HepG2 (cell line): ENCODE results near the gene TUBA4B. TPM values are rescaled to one million over a fixed set of nuclear protein-coding genes. Genes with fewer than 3 reads are reported as not detected.

ENCODE experiments used
- ATAC-seq: fragments of 200-7000 bp; cut with Tn5 transposase; 3 replicates; pipeline ENCODE4 v1.9.1; 2020; ENCODE audit warnings: mild to moderate bottlenecking, moderate library complexity
- BruUV-seq: library from RNA; stranded (reverse); fragments of 400-500 nt; replicated peaks from 2 replicates; lab custom pipeline; 2021; lab: Mats Ljungman, UMichigan
- CTCF ChIA-PET: fragments of 300-600 bp; formaldehyde crosslinking; extraction: SDS; loops from one replicate; lab custom pipeline; 2021; ENCODE audit warnings: low total read pairs, inconsistent platforms, low intra/inter-chr PET ratio; lab: Yijun Ruan, JAX
- POLR2A ChIA-PET: fragments of 350-600 bp; sonication (Branson Sonifier 250); formaldehyde crosslinking; loops from one replicate; lab custom pipeline; 2020; ENCODE audit warnings: antibody characterized with exemption, inconsistent platforms; lab: Yijun Ruan, JAX
- DNase-seq: peaks from one replicate; pipeline ENCODE4 v3.0.0-alpha.2; 2015; ENCODE audit warnings: low spot score
- FAIRE-seq: peaks from 3 replicates; lab custom pipeline; 2011; peaks lifted over from hg19 to GRCh38; lab: Jason Lieb, UNC
- H2AFZ ChIP-seq: one replicate; pipeline ENCODE4 v1.6.1; 2011; ENCODE audit warnings: low read length, inconsistent platforms
- H3K27ac ChIP-seq: fragments of 300-600 bp; 3 replicates; pipeline ENCODE4 v1.8.0; 2011; ENCODE audit warnings: mixed run types, mild to moderate bottlenecking, mixed read lengths, low read length, inconsistent platforms; ENCODE audit not compliant: insufficient read depth; ENCODE audit errors: extremely low read length
- H3K27me3 ChIP-seq, 2 experiments: fragments of 200-600 bp in 1 of 2; 2 replicates in 1 of 2; 3 replicates in 1 of 2; pipeline versions ENCODE4 v1.6.0 to v1.8.0; 2011; ENCODE audit warnings: low read length in 2 of 2, mild to moderate bottlenecking in 2 of 2, moderate library complexity in 2 of 2, inconsistent platforms in 1 of 2; ENCODE audit not compliant: insufficient read depth in 2 of 2, control insufficient read depth in 1 of 2
- H3K36me3 ChIP-seq, 2 experiments: fragments of 200-600 bp in 1 of 2; replicated peaks in 1 of 2; 2 replicates in 1 of 2; 3 replicates in 1 of 2; pipeline versions ENCODE4 v1.5.1 to v1.8.0; 2011; ENCODE audit warnings: low read length in 2 of 2, inconsistent platforms in 1 of 2; ENCODE audit not compliant: insufficient read depth in 2 of 2, control insufficient read depth in 1 of 2
- H3K4me1 ChIP-seq: 2 replicates; pipeline ENCODE4 v1.5.1; 2012; ENCODE audit warnings: low read length, inconsistent platforms; ENCODE audit not compliant: insufficient read depth
- H3K4me2 ChIP-seq: 2 replicates; pipeline ENCODE4 v1.6.0; 2011; ENCODE audit warnings: low read depth, low read length, inconsistent platforms
- H3K4me3 ChIP-seq, 3 experiments: fragments of 200-600 bp in 1 of 3; sonication (generic), shearing (Covaris generic) in 1 of 3; replicated peaks in 1 of 3; 2 replicates each; pipeline ENCODE4 v1.5.1; 2011 to 2016; ENCODE audit warnings: low read length in 3 of 3, inconsistent platforms in 2 of 3, low read depth in 2 of 3, mild to moderate bottlenecking in 2 of 3, control low read depth in 1 of 3, mixed read lengths in 1 of 3; ENCODE audit not compliant: insufficient read depth in 1 of 3
- H3K79me2 ChIP-seq: one replicate; pipeline ENCODE4 v1.6.1; 2011; ENCODE audit warnings: low read length, inconsistent platforms; ENCODE audit not compliant: insufficient read depth
- H3K9ac ChIP-seq: 2 replicates; pipeline ENCODE4 v1.6.0; 2011; ENCODE audit warnings: mild to moderate bottlenecking, low read depth, low read length, inconsistent platforms; ENCODE audit not compliant: insufficient read depth
- H3K9me3 ChIP-seq: 2 replicates; pipeline ENCODE4 v1.5.1; 2012; ENCODE audit warnings: mild to moderate bottlenecking, low read length
- H4K20me1 ChIP-seq: 2 replicates; pipeline ENCODE4 v1.6.0; 2011; ENCODE audit warnings: inconsistent platforms, mild to moderate bottlenecking, low read length, moderate library complexity; ENCODE audit not compliant: insufficient read depth
- CHD2 ChIP-seq: IDR thresholded peaks from 2 replicates; pipeline ENCODE4 v1.6.1; 2011; ENCODE audit warnings: low read depth, low read length, improper control_type of control experiment
- FOSL2 ChIP-seq: sonication (generic); formaldehyde crosslinking; IDR thresholded peaks from 2 replicates; pipeline ENCODE4 v1.4.0; 2020; ENCODE audit warnings: missing genetic modification reagents
- MAZ ChIP-seq, 2 experiments: sonication (generic) in 1 of 2; formaldehyde crosslinking in 1 of 2; IDR thresholded peaks; 2 replicates each; pipeline versions ENCODE4 v1.5.0 to v1.6.1; 2012 to 2020; ENCODE audit warnings: low read depth in 2 of 2, mild to moderate bottlenecking in 2 of 2, borderline replicate concordance in 1 of 2, improper control_type of control experiment in 1 of 2, low read length in 1 of 2, missing genetic modification reagents in 1 of 2, moderate library complexity in 1 of 2
- THYN1 ChIP-seq: sonication (generic); formaldehyde crosslinking; IDR thresholded peaks from 2 replicates; pipeline ENCODE4 v1.8.1; 2023; ENCODE audit warnings: low read depth, mild to moderate bottlenecking, moderate library complexity, missing genetic modification reagents, borderline replicate concordance
- XRCC5 ChIP-seq: fragments of 200-400 bp; formaldehyde crosslinking; optimal IDR thresholded peaks from 2 replicates; pipeline ENCODE3; 2017; ENCODE audit warnings: mild to moderate bottlenecking, low read length
- ZNF205 ChIP-seq: IDR thresholded peaks from 2 replicates; pipeline ENCODE4 v1.6.1; 2018; ENCODE audit warnings: missing biosample characterization, missing genetic modification reagents
- ZNF574 ChIP-seq: sonication (generic); formaldehyde crosslinking; IDR thresholded peaks from 2 replicates; pipeline ENCODE4 v1.4.0; 2020; ENCODE audit warnings: missing genetic modification reagents
- ZNF768 ChIP-seq: sonication (generic); formaldehyde crosslinking; IDR thresholded peaks from 2 replicates; pipeline ENCODE4 v1.4.0; 2020; ENCODE audit warnings: missing genetic modification reagents
- ZNF780A ChIP-seq: sonication (generic); formaldehyde crosslinking; IDR thresholded peaks from 2 replicates; pipeline ENCODE4 v1.8.0; 2022; ENCODE audit warnings: mild to moderate bottlenecking, missing genetic modification reagents, moderate library complexity
- WGBS: methylation state at CpG from one replicate; pipeline ENCODE4 v1.1.6; 2017; ENCODE audit warnings: low lambda C conversion rate; 5-methylcytosine and 5-hydroxymethylcytosine counted together
- in situ Hi-C: cut with HindIII; loops from 2 replicates; pipeline ENCODE4 v1.10.0; 2017; ENCODE audit warnings: low pct_unique_long_range_greater_than_20kb; ENCODE audit not compliant: extremely low pct_ligation_motif_present
- intact Hi-C: fragments of 100-400 bp; cut with micrococcal nuclease; formaldehyde crosslinking; loops from one replicate; pipeline ENCODE4 v1.10.0; 2022; ENCODE audit not compliant: unreplicated experiment
- polyA plus RNA-seq, 8 experiments: library from polyadenylated mRNA; depleted of rRNA in 3 of 8; stranded (reverse) in 7 of 8; unstranded in 1 of 8; fragments of >200 nt; fragmentation: Illumina TruSeq in 4 of 8; extraction: Trizol in 4 of 8; gene quantifications; 2 replicates each; pipeline versions ENCODE4 v1.2.1 to v1.2.3, GENCODE V29; 2011 to 2016; ENCODE audit warnings: low read depth in 4 of 8, missing spikeins in 1 of 8, mixed read lengths in 1 of 8; ENCODE audit not compliant: insufficient read depth in 1 of 8
- total RNA-seq, 5 experiments: library from RNA; depleted of rRNA; stranded (reverse); fragments of >200 nt; fragmentation: Illumina TruSeq; extraction: Trizol; gene quantifications; 2 replicates each; pipeline ENCODE4 v1.2.3, GENCODE V29; 2016; ENCODE audit warnings: low read depth in 1 of 5
- TF ChIP-seq, protein P1 (sequence below), 2 experiments: fragments of 450-650 bp in 1 of 2; sonication (generic) in 1 of 2; formaldehyde crosslinking in 1 of 2; IDR thresholded peaks; 2 replicates each; pipeline versions ENCODE4 v1.6.1 to v1.8.0; 2016 to 2022; ENCODE audit warnings: antibody characterized with exemption in 1 of 2, mild to moderate bottlenecking in 1 of 2, missing genetic modification reagents in 1 of 2

The TUBA4B gene
- total and polyA plus RNA-seq, 2 of the 13 experiments (the other 11 are each of a cell fraction or from before 2014, with no cell fraction given), result 0.18 to 0.22 TPM

- H3K4me3 ChIP-seq, result no peak overlapping the region
- H4K20me1 ChIP-seq, result no peaks in the 10 kb centered on the region
- ChIA-PET CTCF (no interaction called here), POLR2A (interaction anchor here (1.3 to 1.7 kb wide), 2 partner anchors 11 to 40 kb away, joined by 3 to 4 read pairs; partner anchors contain the start of gene DNAJB2)
- H3K27ac ChIP-seq, result no peak overlapping the region
- 18% methylated on average over 16 of the region's 16 CpGs for WGBS
- peak overlapping the region; percentile 28; the same call in 1 of the 2 replicates for H3K4me2 ChIP-seq
- in situ Hi-C loops, result no loop called here
- no peaks in the 10 kb centered on the region for H3K9me3 ChIP-seq
- no peak for DNase-seq
- no peak for FAIRE-seq
- no peak overlapping the region for H3K9ac ChIP-seq
- peaks cover 0 to 42% of the 10 kb centered on the region in 2 experiments; a peak in 4 of 5 replicates for H3K27me3 ChIP-seq
- no peaks in the 10 kb centered on the region for H3K79me2 ChIP-seq
- peaks cover 25% of the 10 kb centered on the region for H3K4me1 ChIP-seq
- no peak overlapping the region for H2AFZ ChIP-seq
- peak; percentile 10; the same call in 2 of the 3 replicates for ATAC-seq
- intact Hi-C loops, result loop anchor here (10.0 kb wide), 1 partner anchor 245 kb away; no protein-coding TSS in a partner anchor
- no TSS peak for BruUV-seq
- H3K36me3 ChIP-seq, result peaks cover 0 to 2% of the 10 kb centered on the region in 2 experiments; a peak in 2 of 5 replicates
- TF ChIP-seq CHD2 (no peak), ZNF205 (CRISPR knock-in tag) (no peak), XRCC5 (peak; percentile 34), FOSL2 (CRISPR knock-in tag) (peak; percentile 65), ZNF574 (CRISPR knock-in tag) (no peak), ZNF768 (CRISPR knock-in tag) (peak; percentile 42; the same call in 1 of the 2 replicates), ZNF780A (CRISPR knock-in tag) (no peak), THYN1 (CRISPR knock-in tag) (no peak), MAZ (IDR thresholded peaks at IDR 0.05; ENCODE audit: borderline replicate concordance, low read depth, low read length) (peak; percentile 15; the same call in 1 of the 2 replicates), MAZ (CRISPR knock-in tag; IDR thresholded peaks at IDR 0.05; ENCODE audit: low read depth) (no peak)
- TF ChIP-seq, protein P1, sequence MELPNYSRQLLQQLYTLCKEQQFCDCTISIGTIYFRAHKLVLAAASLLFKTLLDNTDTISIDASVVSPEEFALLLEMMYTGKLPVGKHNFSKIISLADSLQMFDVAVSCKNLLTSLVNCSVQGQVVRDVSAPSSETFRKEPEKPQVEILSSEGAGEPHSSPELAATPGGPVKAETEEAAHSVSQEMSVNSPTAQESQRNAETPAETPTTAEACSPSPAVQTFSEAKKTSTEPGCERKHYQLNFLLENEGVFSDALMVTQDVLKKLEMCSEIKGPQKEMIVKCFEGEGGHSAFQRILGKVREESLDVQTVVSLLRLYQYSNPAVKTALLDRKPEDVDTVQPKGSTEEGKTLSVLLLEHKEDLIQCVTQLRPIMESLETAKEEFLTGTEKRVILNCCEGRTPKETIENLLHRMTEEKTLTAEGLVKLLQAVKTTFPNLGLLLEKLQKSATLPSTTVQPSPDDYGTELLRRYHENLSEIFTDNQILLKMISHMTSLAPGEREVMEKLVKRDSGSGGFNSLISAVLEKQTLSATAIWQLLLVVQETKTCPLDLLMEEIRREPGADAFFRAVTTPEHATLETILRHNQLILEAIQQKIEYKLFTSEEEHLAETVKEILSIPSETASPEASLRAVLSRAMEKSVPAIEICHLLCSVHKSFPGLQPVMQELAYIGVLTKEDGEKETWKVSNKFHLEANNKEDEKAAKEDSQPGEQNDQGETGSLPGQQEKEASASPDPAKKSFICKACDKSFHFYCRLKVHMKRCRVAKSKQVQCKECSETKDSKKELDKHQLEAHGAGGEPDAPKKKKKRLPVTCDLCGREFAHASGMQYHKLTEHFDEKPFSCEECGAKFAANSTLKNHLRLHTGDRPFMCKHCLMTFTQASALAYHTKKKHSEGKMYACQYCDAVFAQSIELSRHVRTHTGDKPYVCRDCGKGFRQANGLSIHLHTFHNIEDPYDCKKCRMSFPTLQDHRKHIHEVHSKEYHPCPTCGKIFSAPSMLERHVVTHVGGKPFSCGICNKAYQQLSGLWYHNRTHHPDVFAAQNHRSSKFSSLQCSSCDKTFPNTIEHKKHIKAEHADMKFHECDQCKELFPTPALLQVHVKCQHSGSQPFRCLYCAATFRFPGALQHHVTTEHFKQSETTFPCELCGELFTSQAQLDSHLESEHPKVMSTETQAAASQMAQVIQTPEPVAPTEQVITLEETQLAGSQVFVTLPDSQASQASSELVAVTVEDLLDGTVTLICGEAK (IDR thresholded peaks at IDR 0.05), result no peak
- TF ChIP-seq, protein P1 (CRISPR knock-in tag; IDR thresholded peaks at IDR 0.05), result peak; percentile 64; the same call in 1 of the 2 replicates
Measured at GRCh38 chr2:219289537-219290361, 36.7 kb downstream of the TUBA4B start.
